Endothelial cell of umbilical vein (primary cell): ENCODE results near the gene S1PR4.

Experiments used
- EZH2 ChIP-seq: IDR thresholded peaks from 2 replicates; pipeline ENCODE4 v1.6.1; 2012; ENCODE audit warnings: borderline replicate concordance, low read depth, mild to moderate bottlenecking, moderate library complexity, low read length, inconsistent platforms; ENCODE audit not compliant: severe bottlenecking
- MYC ChIP-seq: IDR thresholded peaks from one replicate; pipeline ENCODE4 v1.6.1; 2011; ENCODE audit warnings: mild to moderate bottlenecking, low read depth, low read length
- POLR2A ChIP-seq: IDR thresholded peaks from 2 replicates; pipeline ENCODE4 v1.6.1; 2012; ENCODE audit warnings: low read depth, mild to moderate bottlenecking, control low read depth, low read length
- POLR2AphosphoS5 ChIP-seq: IDR thresholded peaks from 2 replicates; pipeline ENCODE4 v1.6.1; 2012; ENCODE audit warnings: low read depth, mild to moderate bottlenecking, control low read depth, low read length, moderate library complexity; ENCODE audit not compliant: insufficient read depth
- TF ChIP-seq, protein P1 (sequence below), 2 donors: IDR thresholded peaks; 1 replicate in 1 of 2; 2 replicates in 1 of 2; pipeline ENCODE4 v1.5.1; 2011; ENCODE audit warnings: low read length in 2 of 2, mild to moderate bottlenecking in 2 of 2, moderate library complexity in 2 of 2, control low read depth in 1 of 2, inconsistent platforms in 1 of 2, low read depth in 1 of 2; ENCODE audit not compliant: insufficient read depth in 1 of 2; ENCODE audit errors: extremely low read depth in 1 of 2
- TF ChIP-seq, protein P2 (sequence below): IDR thresholded peaks from 2 replicates; pipeline ENCODE4 v1.6.1; 2011; ENCODE audit not compliant: insufficient read depth, insufficient read length

DNA sequence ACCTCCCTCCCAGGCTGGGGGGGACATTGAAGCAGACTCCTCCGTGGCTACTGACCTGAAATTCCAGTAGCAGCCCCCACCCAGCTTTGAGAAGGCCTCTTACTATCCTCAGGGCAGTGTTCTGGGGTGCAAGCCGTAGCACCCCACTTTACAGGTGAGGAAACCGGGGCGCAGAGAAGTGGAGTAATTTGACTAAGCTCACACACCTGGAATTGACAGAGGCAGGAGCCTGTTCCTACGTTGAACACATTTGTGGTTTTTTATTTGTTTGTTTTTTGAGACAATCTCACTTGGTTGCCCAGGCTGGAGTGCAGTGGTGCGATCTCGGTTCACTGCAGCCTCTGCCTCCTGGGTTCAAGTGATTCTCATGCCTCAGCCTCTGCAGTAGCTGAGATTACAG, 14.6 kb upstream of the S1PR4 start:
- TF ChIP-seq, protein P1, sequence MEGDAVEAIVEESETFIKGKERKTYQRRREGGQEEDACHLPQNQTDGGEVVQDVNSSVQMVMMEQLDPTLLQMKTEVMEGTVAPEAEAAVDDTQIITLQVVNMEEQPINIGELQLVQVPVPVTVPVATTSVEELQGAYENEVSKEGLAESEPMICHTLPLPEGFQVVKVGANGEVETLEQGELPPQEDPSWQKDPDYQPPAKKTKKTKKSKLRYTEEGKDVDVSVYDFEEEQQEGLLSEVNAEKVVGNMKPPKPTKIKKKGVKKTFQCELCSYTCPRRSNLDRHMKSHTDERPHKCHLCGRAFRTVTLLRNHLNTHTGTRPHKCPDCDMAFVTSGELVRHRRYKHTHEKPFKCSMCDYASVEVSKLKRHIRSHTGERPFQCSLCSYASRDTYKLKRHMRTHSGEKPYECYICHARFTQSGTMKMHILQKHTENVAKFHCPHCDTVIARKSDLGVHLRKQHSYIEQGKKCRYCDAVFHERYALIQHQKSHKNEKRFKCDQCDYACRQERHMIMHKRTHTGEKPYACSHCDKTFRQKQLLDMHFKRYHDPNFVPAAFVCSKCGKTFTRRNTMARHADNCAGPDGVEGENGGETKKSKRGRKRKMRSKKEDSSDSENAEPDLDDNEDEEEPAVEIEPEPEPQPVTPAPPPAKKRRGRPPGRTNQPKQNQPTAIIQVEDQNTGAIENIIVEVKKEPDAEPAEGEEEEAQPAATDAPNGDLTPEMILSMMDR (IDR thresholded peaks at IDR 0.05; ENCODE audit: extremely low read depth in 1 of 2, insufficient read depth in 1 of 2, low read depth in 1 of 2, low read length in 2 of 2): no peak
- no peak for TF ChIP-seq EZH2
- TF ChIP-seq POLR2A: no peak
- TF ChIP-seq, protein P2, sequence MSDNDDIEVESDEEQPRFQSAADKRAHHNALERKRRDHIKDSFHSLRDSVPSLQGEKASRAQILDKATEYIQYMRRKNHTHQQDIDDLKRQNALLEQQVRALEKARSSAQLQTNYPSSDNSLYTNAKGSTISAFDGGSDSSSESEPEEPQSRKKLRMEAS: no peak
- no peak for TF ChIP-seq POLR2AphosphoS5
- no peak for TF ChIP-seq MYC
